Neutrophil (primary cell): Measurements from ENCODE around the gene ATP8A1.

Experiments
- H3K27ac ChIP-seq: fragments of 200-600 bp; sonication (generic); 2 replicates; pipeline ENCODE4 v1.5.1; 2016; ENCODE audit warnings: mild to moderate bottlenecking, moderate library complexity
- H3K27me3 ChIP-seq: fragments of 200-600 bp; sonication (generic); 2 replicates; pipeline ENCODE4 v1.6.0; 2016; ENCODE audit warnings: mild to moderate bottlenecking
- H3K36me3 ChIP-seq: fragments of 200-600 bp; sonication (generic); 2 replicates; pipeline ENCODE4 v1.5.1; 2017
- H3K4me1 ChIP-seq, 2 experiments: fragments of 200-600 bp in 1 of 2; sonication (generic) in 1 of 2; 1 replicate in 1 of 2; 2 replicates in 1 of 2; pipeline versions ENCODE4 v1.5.1 to v1.6.1; 2013 to 2016; ENCODE audit warnings: low read depth in 1 of 2, low read length in 1 of 2, mild to moderate bottlenecking in 1 of 2, moderate library complexity in 1 of 2; ENCODE audit not compliant: control insufficient read depth in 1 of 2, insufficient read depth in 1 of 2
- H3K4me3 ChIP-seq, 2 experiments: fragments of 200-600 bp in 1 of 2; sonication (generic) in 1 of 2; 1 replicate in 1 of 2; 2 replicates in 1 of 2; pipeline ENCODE4 v1.5.1; 2013 to 2016; ENCODE audit warnings: low read depth in 1 of 2, low read length in 1 of 2, mild to moderate bottlenecking in 1 of 2, moderate library complexity in 1 of 2
- H3K9me3 ChIP-seq: fragments of 200-600 bp; sonication (generic); 2 replicates; pipeline ENCODE4 v1.5.1; 2016
- TF ChIP-seq, protein P1 (sequence below): fragments of 200-600 bp; sonication (generic); IDR thresholded peaks from 2 replicates; pipeline ENCODE4 v1.5.1; 2016; ENCODE audit warnings: antibody characterized with exemption

Gene ATP8A1

DNA sequence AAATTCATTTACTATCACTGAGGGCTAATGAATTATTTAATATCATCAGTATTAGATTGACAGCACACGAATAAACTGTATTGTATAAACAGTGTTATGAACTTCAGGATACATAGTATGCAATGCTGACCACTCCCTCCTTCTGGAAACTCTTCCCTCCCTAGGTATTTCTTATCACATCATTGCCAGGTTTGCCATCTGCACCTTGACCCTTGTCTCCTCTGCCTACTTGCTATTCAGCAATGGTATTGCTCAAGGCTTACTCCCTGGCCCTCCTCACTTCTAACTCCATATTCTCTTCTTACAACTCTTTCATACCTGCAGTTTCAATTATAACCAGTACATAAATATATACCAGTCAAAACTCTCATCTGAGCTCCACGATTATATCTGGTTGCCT is 38.9 kb downstream of the ATP8A1 start:
- Histone ChIP-seq H3K36me3 (peaks cover 4% of the 10 kb centered on the region), H3K27me3 (no peaks in the 10 kb centered on the region), H3K4me1 (peaks cover 9 to 15% of the 10 kb centered on the region in 2 experiments), H3K4me3 (no peak overlapping the region), H3K27ac (no peak overlapping the region), H3K9me3 (no peaks in the 10 kb centered on the region)
- TF ChIP-seq, protein P1, sequence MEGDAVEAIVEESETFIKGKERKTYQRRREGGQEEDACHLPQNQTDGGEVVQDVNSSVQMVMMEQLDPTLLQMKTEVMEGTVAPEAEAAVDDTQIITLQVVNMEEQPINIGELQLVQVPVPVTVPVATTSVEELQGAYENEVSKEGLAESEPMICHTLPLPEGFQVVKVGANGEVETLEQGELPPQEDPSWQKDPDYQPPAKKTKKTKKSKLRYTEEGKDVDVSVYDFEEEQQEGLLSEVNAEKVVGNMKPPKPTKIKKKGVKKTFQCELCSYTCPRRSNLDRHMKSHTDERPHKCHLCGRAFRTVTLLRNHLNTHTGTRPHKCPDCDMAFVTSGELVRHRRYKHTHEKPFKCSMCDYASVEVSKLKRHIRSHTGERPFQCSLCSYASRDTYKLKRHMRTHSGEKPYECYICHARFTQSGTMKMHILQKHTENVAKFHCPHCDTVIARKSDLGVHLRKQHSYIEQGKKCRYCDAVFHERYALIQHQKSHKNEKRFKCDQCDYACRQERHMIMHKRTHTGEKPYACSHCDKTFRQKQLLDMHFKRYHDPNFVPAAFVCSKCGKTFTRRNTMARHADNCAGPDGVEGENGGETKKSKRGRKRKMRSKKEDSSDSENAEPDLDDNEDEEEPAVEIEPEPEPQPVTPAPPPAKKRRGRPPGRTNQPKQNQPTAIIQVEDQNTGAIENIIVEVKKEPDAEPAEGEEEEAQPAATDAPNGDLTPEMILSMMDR = no peak

DNA sequence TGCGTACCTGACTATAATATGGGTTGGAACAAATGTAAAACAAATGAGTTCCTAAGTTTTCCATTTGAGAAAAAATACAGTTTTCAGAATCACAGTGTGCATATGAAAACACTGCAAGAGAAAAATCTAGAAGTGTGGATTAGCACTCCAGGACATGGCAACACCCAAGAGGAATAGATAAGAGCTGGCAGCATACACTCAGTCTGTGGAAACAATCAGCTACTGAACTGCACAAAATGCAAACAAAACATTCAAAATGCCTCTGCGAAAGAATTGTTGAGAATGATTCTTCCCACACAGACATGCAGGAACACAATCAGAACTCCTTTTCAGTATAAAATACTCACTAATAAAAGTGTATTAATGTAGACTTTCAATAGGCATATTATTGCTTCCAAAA is 39.9 kb downstream of the ATP8A1 start:
- peak overlapping the region; percentile 28 for H3K27ac ChIP-seq
- H3K27me3 ChIP-seq = no peaks in the 10 kb centered on the region
- peaks cover 10% of the 10 kb centered on the region for H3K36me3 ChIP-seq
- TF ChIP-seq, protein P1 = no peak
- no peaks in the 10 kb centered on the region for H3K9me3 ChIP-seq
- H3K4me1 ChIP-seq = peaks cover 9 to 15% of the 10 kb centered on the region in 2 experiments
- no peak overlapping the region for H3K4me3 ChIP-seq

DNA sequence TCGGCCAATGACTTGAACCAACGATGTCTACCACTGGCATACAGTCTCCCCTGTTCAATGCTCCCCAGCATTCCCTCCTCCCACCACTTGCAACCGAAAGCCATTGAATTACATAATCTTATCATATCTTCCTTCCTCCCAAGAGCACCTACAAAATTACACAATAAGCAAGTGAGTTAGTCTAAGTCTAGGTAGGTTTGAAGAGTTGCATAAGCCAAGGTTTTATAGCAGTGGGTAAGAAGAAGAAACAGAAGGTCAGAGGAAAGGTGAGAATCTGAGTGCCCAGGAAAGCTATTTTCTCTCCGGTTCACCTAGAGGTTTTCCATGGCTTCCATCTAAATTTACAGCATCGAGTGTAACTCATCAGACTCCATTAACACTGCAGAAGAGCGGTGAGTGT is 40.3 kb downstream of the ATP8A1 start:
- Histone ChIP-seq H3K4me3 (no peak overlapping the region), H3K4me1 (peaks cover 9 to 15% of the 10 kb centered on the region in 2 experiments), H3K9me3 (no peaks in the 10 kb centered on the region), H3K27me3 (no peaks in the 10 kb centered on the region), H3K36me3 (peaks cover 13% of the 10 kb centered on the region), H3K27ac (peak overlapping the region; percentile 28)
- TF ChIP-seq, protein P1 = no peak

DNA sequence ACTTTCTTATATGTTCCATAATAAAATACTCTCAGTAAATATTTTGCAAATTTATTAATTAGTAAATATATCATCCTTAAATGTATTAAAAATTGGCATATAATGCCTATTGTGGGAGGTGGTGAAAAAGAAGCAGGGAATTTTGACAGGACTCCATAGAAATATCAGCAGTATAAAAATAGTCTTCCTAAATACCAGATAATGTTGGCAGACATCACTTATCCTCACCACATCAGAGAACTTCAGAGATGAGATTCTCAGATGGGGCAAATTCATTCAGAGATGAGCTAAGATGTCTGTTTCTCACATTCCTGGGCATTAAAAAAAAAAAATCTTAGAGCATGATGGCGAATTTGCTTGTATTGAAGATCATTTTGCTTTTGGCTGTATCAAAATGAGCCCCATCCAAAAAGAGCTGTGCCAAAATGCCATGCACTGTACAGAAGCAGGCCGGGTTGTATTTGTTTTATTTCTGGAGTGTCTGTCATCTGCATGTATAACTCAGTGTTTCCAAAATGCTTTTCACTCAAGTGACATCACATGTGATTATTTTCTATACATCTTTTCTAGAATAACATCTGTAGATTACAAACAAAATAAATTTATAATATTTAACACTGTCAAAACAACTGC is 41.7 kb downstream of the ATP8A1 start:
- TF ChIP-seq, protein P1 = no peak
- no peaks in the 10 kb centered on the region for H3K27me3 ChIP-seq

DNA sequence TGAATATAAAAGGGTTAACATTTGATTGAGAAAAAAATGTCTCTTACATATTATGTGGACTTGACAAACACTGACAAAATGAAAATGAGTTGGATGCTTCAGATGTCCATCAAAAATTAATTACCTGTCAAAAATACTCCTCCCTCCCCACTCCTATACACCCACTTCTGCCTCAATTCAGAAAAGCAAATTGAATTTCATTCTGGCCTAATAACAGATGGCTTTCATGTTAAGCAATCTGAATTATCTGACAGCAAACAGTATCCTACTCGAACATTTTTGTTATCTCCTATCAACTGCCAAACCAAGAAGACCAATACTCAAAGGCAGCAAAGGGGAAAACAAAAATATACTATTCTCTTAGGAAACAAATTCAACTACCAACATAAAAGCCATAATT is 44.0 kb downstream of the ATP8A1 start:
- TF ChIP-seq, protein P1 = no peak
- Histone ChIP-seq H3K36me3 (peaks cover 20% of the 10 kb centered on the region), H3K9me3 (no peaks in the 10 kb centered on the region), H3K27me3 (no peaks in the 10 kb centered on the region), H3K27ac (no peak overlapping the region), H3K4me3 (no peak overlapping the region), H3K4me1 (peaks cover 9 to 15% of the 10 kb centered on the region in 2 experiments)

More for the DNA sequence above, 41.7 kb downstream of the ATP8A1 start:
- Histone ChIP-seq H3K27ac (no peak overlapping the region), H3K4me3 (no peak overlapping the region), H3K9me3 (no peaks in the 10 kb centered on the region), H3K4me1 (peaks cover 9 to 15% of the 10 kb centered on the region in 2 experiments), H3K36me3 (peaks cover 24% of the 10 kb centered on the region)
